Adrenal gland (tissue), 5 donors: ENCODE data around the gene ACVR1.
A peak's percentile ranks its signal among the peaks of the same experiment; 100 is the strongest.

Experiments used
- POLR2A ChIP-seq, 2 donors: fragments of 450-650 bp; IDR thresholded peaks; one replicate each; pipeline ENCODE4 v1.6.1; 2017; ENCODE audit warnings: antibody characterized with exemption in 2 of 2, mild to moderate bottlenecking in 2 of 2, moderate library complexity in 1 of 2
- TF ChIP-seq, protein P1 (sequence below), 6 experiments: fragments of 450-650 bp in 4 of 6; fragments of 200-600 bp in 2 of 6; sonication (generic) in 1 of 6; IDR thresholded peaks; 1 replicate in 5 of 6; 2 replicates in 1 of 6; pipeline versions ENCODE4 v1.5.1 to v1.8.0; 2016 to 2021; ENCODE audit warnings: antibody characterized with exemption in 6 of 6, mild to moderate bottlenecking in 2 of 6, moderate library complexity in 1 of 6
- donor health status: DM: no; HTN: no; CAD: no.

DNA sequence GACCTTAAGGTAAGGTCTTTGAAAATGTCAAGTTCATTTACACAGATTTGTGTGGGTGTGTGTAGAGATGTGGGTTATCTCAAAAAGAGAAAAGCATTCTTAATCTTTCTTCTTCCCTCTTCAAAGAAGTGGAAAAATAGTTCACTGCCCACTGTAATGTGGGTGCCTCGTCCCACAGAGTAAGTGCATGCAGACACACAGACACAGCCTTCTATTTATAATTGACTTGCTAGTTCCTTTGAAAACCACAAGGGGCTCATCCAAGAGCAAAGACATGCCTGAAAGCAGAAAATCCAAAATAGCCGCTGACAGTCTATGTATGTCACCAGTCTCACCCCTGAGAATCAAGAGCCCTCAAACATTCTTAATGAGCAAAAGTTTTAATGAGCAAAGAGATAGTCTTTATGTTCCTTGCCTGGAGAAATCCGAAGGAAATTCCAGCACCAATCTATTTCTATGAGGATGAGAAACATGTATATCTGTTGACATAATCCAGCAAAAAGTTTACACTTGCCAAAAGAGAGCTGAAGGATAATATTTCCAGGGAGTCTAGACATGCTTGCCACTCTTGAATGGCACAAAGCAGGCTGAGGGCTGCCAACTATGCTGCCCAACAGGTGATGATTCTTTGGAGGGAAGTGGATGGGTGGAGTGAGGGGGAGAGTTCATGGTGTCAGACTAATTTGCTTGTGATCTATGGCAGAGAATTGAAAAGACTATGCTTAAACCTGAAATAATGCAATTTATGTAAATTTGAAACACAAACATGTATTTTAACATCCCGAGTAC lies 93.9 kb downstream of the ACVR1 start:
- TF ChIP-seq, protein P1, sequence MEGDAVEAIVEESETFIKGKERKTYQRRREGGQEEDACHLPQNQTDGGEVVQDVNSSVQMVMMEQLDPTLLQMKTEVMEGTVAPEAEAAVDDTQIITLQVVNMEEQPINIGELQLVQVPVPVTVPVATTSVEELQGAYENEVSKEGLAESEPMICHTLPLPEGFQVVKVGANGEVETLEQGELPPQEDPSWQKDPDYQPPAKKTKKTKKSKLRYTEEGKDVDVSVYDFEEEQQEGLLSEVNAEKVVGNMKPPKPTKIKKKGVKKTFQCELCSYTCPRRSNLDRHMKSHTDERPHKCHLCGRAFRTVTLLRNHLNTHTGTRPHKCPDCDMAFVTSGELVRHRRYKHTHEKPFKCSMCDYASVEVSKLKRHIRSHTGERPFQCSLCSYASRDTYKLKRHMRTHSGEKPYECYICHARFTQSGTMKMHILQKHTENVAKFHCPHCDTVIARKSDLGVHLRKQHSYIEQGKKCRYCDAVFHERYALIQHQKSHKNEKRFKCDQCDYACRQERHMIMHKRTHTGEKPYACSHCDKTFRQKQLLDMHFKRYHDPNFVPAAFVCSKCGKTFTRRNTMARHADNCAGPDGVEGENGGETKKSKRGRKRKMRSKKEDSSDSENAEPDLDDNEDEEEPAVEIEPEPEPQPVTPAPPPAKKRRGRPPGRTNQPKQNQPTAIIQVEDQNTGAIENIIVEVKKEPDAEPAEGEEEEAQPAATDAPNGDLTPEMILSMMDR (IDR thresholded peaks at IDR 0.05), result peak in 3 of 6 experiments; percentile 18 to 33 (median 24)
- TF ChIP-seq POLR2A (IDR thresholded peaks at IDR 0.05), result no peak
